ENCODE data around the gene L3MBTL1.

L3MBTL1 gene

DNA sequence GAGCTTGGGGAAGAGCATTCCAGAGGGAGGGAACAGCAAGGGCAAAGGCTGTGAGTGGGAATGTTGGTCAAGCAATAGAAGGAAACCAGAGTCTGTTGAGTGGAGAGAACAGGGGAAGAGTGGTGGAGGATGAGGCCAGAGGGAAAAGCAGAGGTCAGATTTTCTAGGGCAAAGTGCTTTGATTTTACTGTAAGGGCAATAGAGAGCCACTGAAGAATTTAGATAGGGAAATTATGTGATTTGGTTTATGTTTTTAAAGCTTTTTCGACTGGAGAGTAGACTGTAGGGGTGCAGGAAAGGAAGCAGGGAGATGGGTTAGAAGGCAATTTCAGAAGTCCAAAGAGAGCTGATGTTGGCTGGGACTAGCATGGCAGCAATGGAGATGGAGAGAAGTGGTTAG is 4.4 kb downstream of the L3MBTL1 start:
- H3K27me3 ChIP-seq (ENCODE audit: control insufficient read depth, insufficient read depth, low read length), result peaks cover 4% of the 10 kb centered on the region
- peaks cover 2% of the 10 kb centered on the region for H3K36me3 ChIP-seq (ENCODE audit: control insufficient read depth, insufficient read depth, low read length)

DNA sequence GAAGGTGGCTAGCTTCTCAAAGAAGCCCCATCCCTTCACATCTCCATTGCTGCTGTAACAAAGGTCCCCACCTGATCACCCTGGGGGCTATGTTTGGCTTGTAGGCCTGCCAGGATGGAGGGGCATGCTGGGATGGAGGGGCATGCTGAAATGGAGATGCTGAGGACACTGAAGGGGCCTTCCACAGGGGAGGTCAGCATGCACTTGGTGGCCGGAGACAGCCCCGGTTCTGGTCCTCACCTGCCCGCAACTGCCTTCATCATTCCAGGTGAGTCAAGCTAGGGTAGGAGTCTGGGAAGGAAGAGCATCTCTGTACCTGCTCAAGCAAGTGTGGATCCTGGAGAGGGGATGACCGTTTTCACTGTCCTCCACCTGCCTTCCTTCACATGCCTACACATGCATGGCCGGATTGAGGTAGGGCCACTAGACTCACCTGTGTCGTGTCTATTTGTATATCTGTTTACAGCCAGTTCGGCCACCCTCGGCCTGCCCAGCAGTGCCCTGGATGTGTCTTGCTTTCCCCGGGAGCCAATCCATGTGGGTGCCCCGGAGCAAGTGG is 6.0 kb downstream of the L3MBTL1 start:
- peaks cover 6% of the 10 kb centered on the region for H3K36me3 ChIP-seq (ENCODE audit: control insufficient read depth, insufficient read depth, low read length)
- no peaks in the 10 kb centered on the region for H3K27me3 ChIP-seq (ENCODE audit: control insufficient read depth, insufficient read depth, low read length)
- no peak overlapping the region for H3K9ac ChIP-seq (ENCODE audit: low read depth, low read length)
- no peaks in the 10 kb centered on the region for H3K9me3 ChIP-seq (ENCODE audit: control insufficient read depth, insufficient read depth, low read length)
- peak overlapping the region; percentile 72 for H3K4me3 ChIP-seq (ENCODE audit: low read depth, low read length)
- H3K4me1 ChIP-seq (ENCODE audit: control insufficient read depth, insufficient read depth, low read length), result no peaks in the 10 kb centered on the region

More for the DNA sequence above, 4.4 kb downstream of the L3MBTL1 start:
- no peak overlapping the region for H3K9ac ChIP-seq (ENCODE audit: low read depth, low read length)
- H3K4me3 ChIP-seq (ENCODE audit: low read depth, low read length), result no peak overlapping the region
- no peaks in the 10 kb centered on the region for H3K4me1 ChIP-seq (ENCODE audit: control insufficient read depth, insufficient read depth, low read length)
- H3K9me3 ChIP-seq (ENCODE audit: control insufficient read depth, insufficient read depth, low read length), result no peaks in the 10 kb centered on the region

DNA sequence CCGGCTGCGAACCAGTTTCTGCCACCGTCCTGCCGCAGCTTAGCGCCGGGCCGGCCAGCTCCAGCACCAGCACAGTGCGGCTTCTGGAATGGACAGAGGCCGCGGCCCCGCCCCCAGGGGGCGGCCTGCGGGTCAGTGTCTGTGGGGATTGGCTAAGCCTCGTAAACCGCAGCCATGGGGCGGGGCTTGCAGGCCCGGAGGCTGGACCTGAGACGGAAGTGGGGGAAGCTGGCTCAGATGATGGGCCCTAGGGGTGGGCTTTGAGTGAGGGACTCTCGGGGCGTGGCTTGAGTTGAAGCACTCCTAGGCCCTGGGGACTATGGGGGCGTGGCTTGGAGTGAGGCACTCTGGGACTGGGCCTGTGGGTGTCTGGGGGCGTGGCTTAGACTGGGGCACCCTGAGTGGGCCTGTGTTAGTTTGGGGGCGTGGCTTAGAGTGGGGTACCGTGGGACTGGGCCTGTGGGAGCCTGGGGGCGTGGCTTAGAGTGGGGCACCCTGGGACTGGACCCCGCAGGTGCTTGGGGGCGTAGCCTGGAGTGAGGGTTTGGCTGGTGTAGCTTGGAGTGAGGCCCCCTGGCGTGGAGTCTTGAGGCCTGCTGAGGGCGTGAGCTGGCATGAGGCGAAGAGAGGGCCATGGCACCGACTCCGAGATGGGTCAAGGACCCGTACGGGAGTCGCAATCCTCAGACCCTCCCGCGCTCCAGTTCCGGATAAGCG is 6.6 kb downstream of the L3MBTL1 start:
- Histone ChIP-seq H3K4me1 (ENCODE audit: control insufficient read depth, insufficient read depth, low read length) (no peaks in the 10 kb centered on the region), H3K27me3 (ENCODE audit: control insufficient read depth, insufficient read depth, low read length) (no peaks in the 10 kb centered on the region), H3K36me3 (ENCODE audit: control insufficient read depth, insufficient read depth, low read length) (peaks cover 6% of the 10 kb centered on the region), H3K4me3 (ENCODE audit: low read depth, low read length) (peak overlapping the region; percentile 82), H3K9ac (ENCODE audit: low read depth, low read length) (peak overlapping the region; percentile 54), H3K9me3 (ENCODE audit: control insufficient read depth, insufficient read depth, low read length) (no peaks in the 10 kb centered on the region)

DNA sequence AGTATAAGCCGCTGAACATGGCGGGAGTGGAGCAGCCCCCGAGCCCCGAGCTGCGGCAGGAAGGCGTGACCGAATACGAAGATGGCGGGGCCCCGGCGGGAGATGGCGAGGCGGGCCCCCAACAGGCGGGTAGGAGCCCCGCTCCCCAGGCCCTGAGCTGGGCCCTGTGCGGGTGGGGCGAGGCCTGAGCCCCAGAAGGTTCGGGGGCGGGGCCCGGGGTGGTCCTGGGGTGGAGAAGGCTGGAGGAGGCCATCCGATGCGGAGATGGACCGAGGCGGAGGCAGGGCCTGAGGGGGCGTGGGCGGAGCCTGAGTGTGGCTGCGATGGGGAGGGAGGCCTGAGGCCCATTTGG is 7.1 kb downstream of the L3MBTL1 start:
- Histone ChIP-seq H3K9me3 (ENCODE audit: control insufficient read depth, insufficient read depth, low read length) (no peaks in the 10 kb centered on the region), H3K4me3 (ENCODE audit: low read depth, low read length) (peak overlapping the region; percentile 82), H3K4me1 (ENCODE audit: control insufficient read depth, insufficient read depth, low read length) (no peaks in the 10 kb centered on the region), H3K27me3 (ENCODE audit: control insufficient read depth, insufficient read depth, low read length) (no peaks in the 10 kb centered on the region), H3K9ac (ENCODE audit: low read depth, low read length) (peak overlapping the region; percentile 54), H3K36me3 (ENCODE audit: control insufficient read depth, insufficient read depth, low read length) (peaks cover 6% of the 10 kb centered on the region)

DNA sequence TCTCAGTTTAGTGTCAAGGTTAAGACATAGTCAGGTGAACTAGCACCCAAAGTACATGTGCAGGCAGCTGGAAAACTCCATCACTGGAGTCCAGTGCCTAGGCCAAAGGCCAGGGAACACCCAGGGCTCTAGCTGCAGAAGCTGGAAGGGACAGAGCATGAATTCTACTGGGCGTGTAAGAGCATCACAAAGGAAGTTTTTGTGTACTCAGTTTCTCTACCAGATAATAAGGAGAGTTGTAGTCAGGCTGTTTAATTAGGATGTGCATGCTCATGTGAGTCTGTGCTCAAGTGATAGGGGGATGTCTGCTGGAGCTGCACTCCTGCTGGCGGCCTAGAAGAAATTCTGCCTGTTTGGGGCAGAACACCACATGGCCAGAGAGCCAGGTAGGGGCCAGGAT is 8.1 kb downstream of the L3MBTL1 start:
- Histone ChIP-seq H3K27me3 (ENCODE audit: control insufficient read depth, insufficient read depth, low read length) (no peaks in the 10 kb centered on the region), H3K4me1 (ENCODE audit: control insufficient read depth, insufficient read depth, low read length) (no peaks in the 10 kb centered on the region), H3K36me3 (ENCODE audit: control insufficient read depth, insufficient read depth, low read length) (peaks cover 6% of the 10 kb centered on the region), H3K4me3 (ENCODE audit: low read depth, low read length) (peak overlapping the region; percentile 82), H3K9ac (ENCODE audit: low read depth, low read length) (no peak overlapping the region), H3K9me3 (ENCODE audit: control insufficient read depth, insufficient read depth, low read length) (no peaks in the 10 kb centered on the region)

DNA sequence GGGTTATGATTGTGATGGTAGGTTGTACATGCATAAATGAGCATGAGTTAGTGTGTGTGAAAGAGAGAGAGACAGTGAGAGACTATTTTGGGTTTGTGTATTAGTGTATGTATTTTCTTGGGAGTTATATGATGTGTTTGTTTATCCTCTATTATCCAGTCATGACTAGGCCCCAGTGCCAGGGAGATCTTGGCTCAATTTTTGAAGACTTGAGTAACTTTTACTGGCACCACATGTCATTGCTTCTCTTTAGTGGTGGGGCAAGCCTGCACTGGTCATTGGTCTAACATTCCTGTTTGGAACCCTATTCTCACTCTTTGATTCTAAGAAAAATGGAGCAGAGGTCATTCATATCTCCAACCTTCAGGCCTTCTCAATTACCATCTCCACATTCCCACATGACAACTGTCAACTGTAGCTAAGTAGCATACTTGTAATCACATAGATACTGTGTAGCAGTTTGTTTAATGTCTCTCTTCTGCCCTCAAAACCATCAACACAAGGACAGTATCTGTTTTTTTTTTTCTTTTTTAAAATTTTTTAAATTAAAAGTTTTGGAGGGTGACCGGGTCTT is 8.8 kb downstream of the L3MBTL1 start:
- Histone ChIP-seq H3K9ac (ENCODE audit: low read depth, low read length) (no peak overlapping the region), H3K4me1 (ENCODE audit: control insufficient read depth, insufficient read depth, low read length) (no peaks in the 10 kb centered on the region), H3K27me3 (ENCODE audit: control insufficient read depth, insufficient read depth, low read length) (no peaks in the 10 kb centered on the region), H3K9me3 (ENCODE audit: control insufficient read depth, insufficient read depth, low read length) (no peaks in the 10 kb centered on the region), H3K4me3 (ENCODE audit: low read depth, low read length) (no peak overlapping the region), H3K36me3 (ENCODE audit: control insufficient read depth, insufficient read depth, low read length) (peaks cover 6% of the 10 kb centered on the region)

DNA sequence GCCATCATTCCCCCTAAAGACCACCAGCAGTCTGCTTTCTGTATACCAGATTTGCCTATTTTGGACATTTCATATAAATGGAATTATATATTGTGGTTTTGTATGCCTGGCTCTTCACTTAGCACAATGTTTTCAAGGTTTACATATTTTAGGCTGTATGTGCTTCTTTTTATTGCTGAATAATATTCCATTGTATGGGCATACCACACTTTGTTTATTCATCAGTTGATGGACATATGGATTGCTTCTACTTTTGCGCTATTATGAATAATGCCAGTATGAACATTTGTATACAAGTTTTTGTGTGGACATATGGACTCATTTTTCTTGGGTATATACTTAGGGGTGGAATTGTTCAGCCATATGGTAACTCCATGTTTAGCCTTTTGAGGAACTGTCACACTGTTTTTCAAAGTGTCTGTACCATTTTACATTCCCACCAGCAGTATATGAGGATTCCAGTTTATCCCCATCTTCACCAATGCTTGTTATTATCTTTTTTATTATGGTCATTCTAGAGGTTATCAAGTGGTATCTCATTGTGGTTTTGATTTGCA is 12.7 kb downstream of the L3MBTL1 start:
- Histone ChIP-seq H3K9me3 (ENCODE audit: control insufficient read depth, insufficient read depth, low read length) (no peaks in the 10 kb centered on the region), H3K4me1 (ENCODE audit: control insufficient read depth, insufficient read depth, low read length) (no peaks in the 10 kb centered on the region), H3K36me3 (ENCODE audit: control insufficient read depth, insufficient read depth, low read length) (peaks cover 4% of the 10 kb centered on the region), H3K4me3 (ENCODE audit: low read depth, low read length) (no peak overlapping the region), H3K27me3 (ENCODE audit: control insufficient read depth, insufficient read depth, low read length) (no peaks in the 10 kb centered on the region), H3K9ac (ENCODE audit: low read depth, low read length) (no peak overlapping the region)

DNA sequence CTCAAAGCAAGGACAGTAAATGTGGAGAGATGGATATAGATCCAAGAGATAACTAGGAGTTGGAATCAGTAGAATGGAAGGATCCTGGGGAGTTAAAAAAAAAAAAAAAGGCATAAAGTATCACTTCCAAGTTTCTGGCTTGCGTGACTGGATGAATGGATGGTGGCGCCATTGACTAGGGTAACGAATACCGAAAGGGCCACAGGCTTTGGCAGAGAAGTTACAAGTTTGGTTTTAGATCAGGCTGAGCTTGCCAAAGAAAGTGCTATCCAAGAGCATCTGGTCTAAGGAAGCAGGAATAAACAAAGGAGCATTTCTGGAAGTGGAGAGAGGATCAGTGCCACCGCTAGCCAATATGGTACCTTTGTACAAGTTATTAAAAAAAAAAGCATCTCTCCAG is 17.5 kb downstream of the L3MBTL1 start:
- H3K9me3 ChIP-seq (ENCODE audit: control insufficient read depth, insufficient read depth, low read length), result no peaks in the 10 kb centered on the region

DNA sequence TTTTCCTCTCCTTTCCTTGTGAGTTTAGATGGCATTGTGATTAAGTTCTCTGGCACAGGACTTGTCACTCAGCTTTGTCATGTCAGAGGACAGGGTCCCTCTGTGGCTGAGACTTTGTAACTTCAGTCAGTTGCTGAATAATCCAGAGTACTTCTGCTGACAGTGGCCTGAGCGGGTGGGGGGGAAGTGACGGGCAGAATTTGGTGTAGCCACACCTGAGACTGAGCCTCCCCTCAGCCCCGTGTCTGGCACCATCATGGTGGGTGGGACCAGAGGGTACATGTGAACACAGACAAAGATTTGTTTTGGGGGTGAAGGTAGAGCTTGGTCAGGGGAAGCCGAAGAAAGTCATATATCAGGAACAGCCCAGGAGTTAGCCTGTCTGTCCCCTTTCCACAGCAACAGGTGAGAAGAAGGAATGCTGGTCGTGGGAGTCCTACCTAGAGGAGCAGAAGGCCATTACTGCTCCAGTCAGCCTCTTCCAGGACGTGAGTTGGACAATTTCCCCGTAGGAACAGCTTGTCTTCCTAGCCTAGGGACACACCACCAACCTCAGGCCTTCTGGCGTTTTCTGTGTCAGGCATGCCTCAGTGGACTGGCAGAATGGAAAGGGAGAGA is 20.9 kb downstream of the L3MBTL1 start:
- Histone ChIP-seq H3K9ac (ENCODE audit: low read depth, low read length) (no peak overlapping the region), H3K9me3 (ENCODE audit: control insufficient read depth, insufficient read depth, low read length) (no peaks in the 10 kb centered on the region), H3K27me3 (ENCODE audit: control insufficient read depth, insufficient read depth, low read length) (no peaks in the 10 kb centered on the region), H3K4me3 (ENCODE audit: low read depth, low read length) (no peak overlapping the region), H3K36me3 (ENCODE audit: control insufficient read depth, insufficient read depth, low read length) (peaks cover 5% of the 10 kb centered on the region), H3K4me1 (ENCODE audit: control insufficient read depth, insufficient read depth, low read length) (no peaks in the 10 kb centered on the region)

More for the DNA sequence above, 17.5 kb downstream of the L3MBTL1 start:
- Histone ChIP-seq H3K36me3 (ENCODE audit: control insufficient read depth, insufficient read depth, low read length) (peaks cover 4% of the 10 kb centered on the region), H3K4me3 (ENCODE audit: low read depth, low read length) (no peak overlapping the region), H3K27me3 (ENCODE audit: control insufficient read depth, insufficient read depth, low read length) (no peaks in the 10 kb centered on the region), H3K4me1 (ENCODE audit: control insufficient read depth, insufficient read depth, low read length) (no peaks in the 10 kb centered on the region), H3K9ac (ENCODE audit: low read depth, low read length) (no peak overlapping the region)

DNA sequence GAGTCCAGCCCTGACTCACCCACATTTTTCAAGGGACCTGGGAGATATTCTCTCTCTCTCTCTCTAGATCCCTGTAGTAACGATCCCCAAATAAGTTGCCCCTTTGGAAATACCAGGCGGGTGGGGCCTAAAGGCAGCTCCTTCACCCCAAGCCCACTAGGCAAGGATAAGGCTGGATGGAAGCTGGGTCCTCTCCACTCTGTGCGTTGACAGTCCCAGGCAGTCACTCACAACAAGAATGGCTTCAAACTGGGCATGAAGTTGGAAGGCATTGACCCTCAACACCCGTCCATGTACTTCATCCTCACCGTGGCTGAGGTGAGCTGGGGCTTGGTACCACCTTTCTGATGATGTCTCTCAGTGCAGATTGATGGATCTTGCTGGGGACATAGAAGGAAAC is 21.6 kb downstream of the L3MBTL1 start:
- Histone ChIP-seq H3K27me3 (ENCODE audit: control insufficient read depth, insufficient read depth, low read length) (no peaks in the 10 kb centered on the region), H3K4me1 (ENCODE audit: control insufficient read depth, insufficient read depth, low read length) (no peaks in the 10 kb centered on the region), H3K9me3 (ENCODE audit: control insufficient read depth, insufficient read depth, low read length) (no peaks in the 10 kb centered on the region), H3K36me3 (ENCODE audit: control insufficient read depth, insufficient read depth, low read length) (peaks cover 5% of the 10 kb centered on the region), H3K9ac (ENCODE audit: low read depth, low read length) (no peak overlapping the region), H3K4me3 (ENCODE audit: low read depth, low read length) (no peak overlapping the region)

DNA sequence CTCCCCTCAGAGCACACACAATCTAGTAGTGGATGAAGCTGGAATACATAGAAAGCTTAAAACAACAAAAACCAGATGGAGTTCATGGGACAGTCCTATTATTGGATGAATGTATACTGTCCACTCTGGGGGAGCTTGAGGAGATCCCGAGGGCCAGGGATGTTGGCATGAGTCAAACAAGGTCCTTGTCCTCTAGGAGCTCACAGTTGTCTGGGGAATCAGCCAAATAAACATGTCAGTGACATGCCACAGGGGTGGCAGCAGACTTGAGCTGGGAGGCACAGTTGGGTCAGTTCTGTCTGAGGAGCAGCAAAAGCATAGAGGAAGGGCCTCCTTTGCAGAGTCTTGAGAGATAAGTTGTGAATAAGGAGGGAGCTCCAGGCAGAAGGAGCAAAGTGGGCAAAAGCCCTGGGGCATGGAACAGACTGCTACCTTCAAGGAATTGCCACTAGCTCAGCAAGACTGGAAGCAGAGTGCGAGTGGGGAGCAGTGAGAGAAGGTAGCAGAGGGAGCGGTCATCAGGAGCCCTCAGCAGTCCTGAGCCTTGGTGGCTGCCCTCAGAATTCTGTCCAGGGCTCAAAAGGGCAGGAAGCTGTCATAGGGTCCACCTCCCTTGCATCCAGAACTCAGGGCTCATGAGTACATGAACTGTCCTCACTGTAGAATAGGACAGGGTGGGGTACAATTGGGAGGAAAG is 22.1 kb downstream of the L3MBTL1 start:
- no peak overlapping the region for H3K4me3 ChIP-seq (ENCODE audit: low read depth, low read length)
- H3K4me1 ChIP-seq (ENCODE audit: control insufficient read depth, insufficient read depth, low read length), result no peaks in the 10 kb centered on the region
- H3K9ac ChIP-seq (ENCODE audit: low read depth, low read length), result no peak overlapping the region
- H3K27me3 ChIP-seq (ENCODE audit: control insufficient read depth, insufficient read depth, low read length), result no peaks in the 10 kb centered on the region
- H3K9me3 ChIP-seq (ENCODE audit: control insufficient read depth, insufficient read depth, low read length), result no peaks in the 10 kb centered on the region
- H3K36me3 ChIP-seq (ENCODE audit: control insufficient read depth, insufficient read depth, low read length), result peaks cover 5% of the 10 kb centered on the region
